Fibroblast of gingiva (primary cell): ENCODE results near the gene SLC38A1.

ENCODE experiments used
- DNase-seq: peaks from one replicate; pipeline ENCODE4 v3.0.0-alpha.2; 2011; ENCODE audit warnings: low read depth

SLC38A1 gene

GRCh38 chr12:46133751-46134150 lies 135.1 kb downstream of the SLC38A1 start:
- peak; percentile 17 for DNase-seq
